Body of pancreas (tissue), 4 donors: ENCODE results near the gene ADAMTS1. TPM values are rescaled to one million over a fixed set of nuclear protein-coding genes. Genes with fewer than 3 reads are reported as not detected.

Experiments
- ATAC-seq: fragments of 150-250 bp; one replicate; pipeline ENCODE4 v1.9.1; 2016
- DNase-seq, 4 donors: peaks; one replicate each; pipeline ENCODE4 v3.0.0-alpha.2; 2019
- H3K27ac ChIP-seq, 4 donors: fragments of 200-600 bp; sonication (generic); 1 replicate in 3 of 4; 2 replicates in 1 of 4; pipeline versions ENCODE4 v1.5.1 to v1.6.1; 2016 to 2019; ENCODE audit warnings: mild to moderate bottlenecking in 1 of 4, mixed read lengths in 1 of 4, moderate library complexity in 1 of 4
- H3K27me3 ChIP-seq, 2 donors: fragments of 200-600 bp; sonication (generic); one replicate each; pipeline ENCODE4 v1.6.0; 2016; ENCODE audit warnings: mild to moderate bottlenecking in 1 of 2
- H3K36me3 ChIP-seq, 2 donors: fragments of 200-600 bp; sonication (generic); replicated peaks in 1 of 2; 2 replicates each; pipeline ENCODE4 v1.5.1; 2016; ENCODE audit warnings: low read depth in 2 of 2; ENCODE audit not compliant: insufficient read depth in 1 of 2
- H3K4me1 ChIP-seq: fragments of 200-600 bp; sonication (generic); one replicate; pipeline ENCODE4 v1.6.0; 2016
- H3K4me3 ChIP-seq, 2 donors: fragments of 200-600 bp; sonication (generic); 1 replicate in 1 of 2; 2 replicates in 1 of 2; pipeline ENCODE4 v1.5.1; 2016 to 2019
- H3K9me3 ChIP-seq, 3 donors: fragments of 200-600 bp; sonication (generic); 1 replicate in 2 of 3; 2 replicates in 1 of 3; pipeline ENCODE4 v1.5.1; 2016
- CTCF ChIP-seq, 7 experiments: fragments of 450-650 bp in 4 of 7; fragments of 200-600 bp in 3 of 7; sonication (generic) in 3 of 7; IDR thresholded peaks; one replicate each; pipeline ENCODE4 v1.5.1; 2016 to 2019; ENCODE audit warnings: antibody characterized with exemption in 7 of 7
- POLR2A ChIP-seq, 3 donors: fragments of 450-650 bp; IDR thresholded peaks; one replicate each; pipeline ENCODE4 v1.6.1; 2016; ENCODE audit warnings: antibody characterized with exemption in 3 of 3, mild to moderate bottlenecking in 2 of 3
- WGBS, 2 donors: methylation state at CpG; one replicate each; pipeline ENCODE4 v1.1.5; 2017; 5-methylcytosine and 5-hydroxymethylcytosine counted together
- intact Hi-C: fragments of 100-400 bp; cut with DNase I; formaldehyde crosslinking; loops from one replicate; pipeline ENCODE4 v1.15.1; 2023
- total RNA-seq, 2 donors: library from RNA; depleted of rRNA; stranded (reverse); fragments of >200 nt; gene quantifications; one replicate each; pipeline ENCODE4 v1.1.0, GENCODE V29; 2016

ADAMTS1 gene
- total RNA-seq, 2 donors from 2014 or later = 47.0 to 104 TPM

GRCh38 chr21:26800970-26801431, 44.2 kb downstream of the ADAMTS1 start:
- Histone ChIP-seq H3K36me3 (no peaks in the 10 kb centered on the region), H3K9me3 (no peaks in the 10 kb centered on the region), H3K4me1 (no peaks in the 10 kb centered on the region), H3K27me3 (no peaks in the 10 kb centered on the region), H3K4me3 (no peak overlapping the region), H3K27ac (peak overlapping the region in 2 of 4 donors; percentile 18 to 34)
- WGBS, 2 donors = 62 to 66% methylated on average over 9 of the region's 9 CpGs
- no peak for TF ChIP-seq CTCF (IDR thresholded peaks at IDR 0.05)
- TF ChIP-seq POLR2A (IDR thresholded peaks at IDR 0.05) = no peak
- DNase-seq = peak in 1 of 4 donors; percentile 26
- ATAC-seq = peak; percentile 47
- intact Hi-C loops = no loop called here

- Histone ChIP-seq H3K4me1 (no peaks in the 10 kb centered on the region), H3K36me3 (no peaks in the 10 kb centered on the region), H3K27ac (peak overlapping the region in 1 of 4 donors; percentile 18), H3K9me3 (no peaks in the 10 kb centered on the region), H3K27me3 (no peaks in the 10 kb centered on the region), H3K4me3 (no peak overlapping the region)
- WGBS, 2 donors = 89 to 90% methylated on average over 2 of the region's 2 CpGs
- intact Hi-C loops = no loop called here
- ATAC-seq (no peak), DNase-seq (no peak)
- TF ChIP-seq CTCF (IDR thresholded peaks at IDR 0.05) = no peak
- no peak for TF ChIP-seq POLR2A (IDR thresholded peaks at IDR 0.05)
Measured at GRCh38 chr21:26800455-26800854, 44.8 kb downstream of the ADAMTS1 start.

GRCh38 chr21:26800001-26800400, 45.2 kb downstream of the ADAMTS1 start:
- intact Hi-C loops = no loop called here
- Histone ChIP-seq H3K36me3 (no peaks in the 10 kb centered on the region), H3K9me3 (no peaks in the 10 kb centered on the region), H3K4me3 (no peak overlapping the region), H3K27me3 (no peaks in the 10 kb centered on the region), H3K27ac (no peak overlapping the region), H3K4me1 (no peaks in the 10 kb centered on the region)
- DNase-seq = no peak
- no peak for ATAC-seq
- no peak for TF ChIP-seq POLR2A (IDR thresholded peaks at IDR 0.05)
- no peak for TF ChIP-seq CTCF (IDR thresholded peaks at IDR 0.05)
- 56 to 65% methylated on average over 3 of the region's 3 CpGs for WGBS, 2 donors

- H3K9me3 ChIP-seq = no peaks in the 10 kb centered on the region
- H3K4me3 ChIP-seq = no peak overlapping the region
- no peak for ATAC-seq
- no peaks in the 10 kb centered on the region for H3K27me3 ChIP-seq
- no peak overlapping the region for H3K27ac ChIP-seq
- H3K4me1 ChIP-seq = no peaks in the 10 kb centered on the region
- WGBS, 2 donors = 71 to 79% methylated on average over 8 of the region's 8 CpGs
- DNase-seq = no peak
- TF ChIP-seq CTCF (IDR thresholded peaks at IDR 0.05) = no peak
- no peak for TF ChIP-seq POLR2A (IDR thresholded peaks at IDR 0.05)
- intact Hi-C loops = no loop called here
- H3K36me3 ChIP-seq = no peaks in the 10 kb centered on the region
Measured at GRCh38 chr21:26798856-26799751, 46.1 kb downstream of the ADAMTS1 start.
